A172 (cell line): ENCODE measurements around the gene TEX19. TPM values are rescaled to one million over a fixed set of nuclear protein-coding genes. Genes with fewer than 3 reads are reported as not detected.
"Not testable (repeated sequence)": the region's sequence is repeated elsewhere in the genome, so short reads cannot be mapped to it uniquely, and the experiment has no call there.

ENCODE experiments used
- DNase-seq: peaks from one replicate; pipeline ENCODE4 v3.0.0-alpha.2; 2015; ENCODE audit warnings: low spot score
- total RNA-seq: library from RNA; depleted of rRNA; stranded (reverse); fragments of >200 nt; shearing (Covaris generic); gene quantifications from 2 replicates; pipeline ENCODE4 v1.2.3, GENCODE V29; 2014

The TEX19 gene
- total RNA-seq, 1 experiment from 2014 or later = not detected

- no peak for DNase-seq
Observed at GRCh38 chr17:82375359-82376041, 16.5 kb downstream of the TEX19 start.

DNA sequence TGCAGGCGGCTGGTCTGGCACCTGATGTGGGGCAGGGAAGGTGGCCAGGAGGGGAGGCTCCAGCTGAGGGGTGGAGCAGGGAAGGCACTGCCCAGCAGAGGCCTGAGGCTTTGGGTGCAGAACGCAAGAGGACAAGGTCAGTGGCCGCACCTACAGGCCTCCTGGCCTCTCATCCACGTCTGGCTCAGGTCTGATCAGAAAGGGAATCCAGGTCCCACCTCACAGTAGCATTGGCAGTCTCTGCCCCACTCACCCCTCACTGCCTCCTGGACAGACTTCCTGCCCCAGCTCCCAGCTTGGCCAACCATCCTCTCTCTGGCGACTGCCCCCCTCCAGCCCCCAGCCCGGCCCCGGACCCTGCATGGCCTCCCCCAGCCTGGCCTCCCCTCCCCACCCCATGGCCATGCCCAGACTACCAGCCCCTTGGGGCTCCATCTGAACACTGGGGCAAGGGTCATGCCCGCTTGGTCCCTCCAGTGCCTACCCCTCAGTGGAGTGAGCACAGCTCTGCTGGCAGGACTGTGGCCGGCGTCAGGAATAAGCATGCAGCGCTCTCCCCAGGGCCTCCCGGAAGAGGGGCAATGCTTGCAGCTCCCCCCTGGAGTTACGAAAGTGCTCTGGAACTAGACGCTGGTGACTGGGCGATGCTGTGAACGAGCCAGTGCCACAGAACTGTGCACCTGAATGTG lies 17.1 kb downstream of the TEX19 start:
- no peak for DNase-seq

DNA sequence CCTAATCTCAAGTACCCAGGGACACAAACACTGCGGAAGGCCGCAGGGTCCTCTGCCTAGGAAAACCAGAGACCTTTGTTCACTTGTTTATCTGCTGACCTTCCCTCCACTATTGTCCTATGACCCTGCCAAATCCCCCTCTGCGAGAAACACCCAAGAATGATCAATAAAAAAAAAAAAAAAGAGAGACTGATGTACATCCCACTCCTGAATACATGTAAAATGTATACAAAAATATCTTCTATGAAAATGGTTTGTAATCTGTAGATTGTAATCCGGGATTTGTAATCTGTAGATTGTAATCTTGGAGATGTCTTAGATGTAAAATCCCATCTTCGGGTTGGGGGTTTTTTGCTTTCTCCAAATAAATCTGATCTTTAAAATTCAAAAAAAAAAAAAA lies 18.2 kb downstream of the TEX19 start:
- not testable (repeated sequence) for DNase-seq

DNA sequence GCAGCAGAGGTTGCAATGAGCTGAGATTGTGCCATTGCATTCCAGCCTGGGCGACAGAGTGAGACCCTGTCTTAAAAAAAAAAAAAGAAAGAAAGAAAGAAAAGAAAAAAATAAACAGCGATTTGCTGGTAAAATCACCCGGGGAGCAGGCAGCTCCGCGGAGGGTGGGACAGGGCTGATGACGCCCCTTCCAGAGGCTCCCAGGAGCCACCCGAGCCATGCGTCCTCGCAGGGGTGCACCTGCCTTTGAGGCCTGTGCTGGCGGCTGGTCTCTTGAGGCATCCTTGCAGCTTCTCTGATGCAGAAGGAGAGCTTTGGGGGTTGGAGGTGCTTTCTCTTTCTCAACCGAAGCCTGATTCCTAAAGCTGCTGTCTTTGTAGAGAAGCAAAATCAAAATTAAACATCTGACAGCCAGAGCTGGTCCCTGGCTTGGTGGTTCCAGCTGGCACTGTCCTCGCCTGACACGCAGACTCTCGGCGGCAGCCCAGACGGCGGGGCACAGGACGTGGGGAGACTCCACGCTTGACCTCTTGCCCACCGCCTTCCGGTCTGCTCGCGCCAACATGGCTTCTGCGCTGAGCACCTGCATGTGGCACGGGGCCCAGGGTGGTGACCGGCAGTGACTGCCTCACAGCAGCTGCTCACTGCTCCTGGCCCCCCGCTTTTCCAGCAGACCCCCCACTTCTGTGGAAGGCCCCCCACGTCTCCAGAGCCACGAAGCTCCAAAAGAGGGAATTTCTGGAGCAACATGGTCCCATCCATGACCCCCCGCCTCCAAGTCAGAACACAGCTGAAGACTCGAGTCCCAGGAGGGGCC lies 19.1 kb downstream of the TEX19 start:
- DNase-seq = no peak

- DNase-seq = no peak
Observed at GRCh38 chr17:82378741-82379021, 19.6 kb downstream of the TEX19 start.

DNA sequence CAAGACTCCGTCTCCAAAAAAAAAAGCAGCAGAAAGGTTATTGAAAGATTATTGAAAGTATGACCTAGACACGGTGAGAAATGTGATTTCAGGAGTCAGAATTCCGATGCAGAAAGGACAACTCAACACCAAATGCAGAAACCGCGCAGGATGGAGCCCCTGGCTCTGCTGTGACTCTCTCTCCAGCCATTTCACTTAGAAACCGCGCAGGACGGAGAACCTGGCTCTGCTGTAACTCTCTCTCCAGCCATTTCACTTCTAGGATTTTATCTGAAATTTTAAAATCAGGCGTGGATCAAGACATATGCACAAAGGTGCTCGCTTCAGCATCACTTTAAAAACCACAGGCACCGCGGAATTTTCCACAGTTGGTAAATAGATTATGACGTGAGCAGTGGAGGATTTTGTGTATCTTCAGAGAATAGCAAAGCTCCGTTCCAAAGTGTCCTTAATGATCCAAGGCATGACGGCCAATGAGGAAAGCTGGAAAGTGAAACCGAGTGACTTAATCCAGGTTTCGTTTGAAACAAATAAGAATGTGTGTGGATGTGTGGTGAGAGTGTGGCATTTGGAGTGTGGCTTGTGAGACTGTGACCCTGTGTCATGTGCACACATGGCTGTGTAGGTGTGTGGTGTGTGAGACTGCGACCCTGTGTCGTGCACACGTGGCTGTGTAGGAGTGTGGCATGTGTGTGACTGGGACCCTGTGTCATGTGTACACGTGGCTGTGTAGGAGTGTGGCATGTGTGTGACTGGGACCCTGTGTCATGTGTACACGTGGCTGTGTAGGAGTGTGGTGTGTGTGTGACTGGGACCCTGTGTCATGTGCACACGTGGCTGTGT lies 22.0 kb downstream of the TEX19 start:
- DNase-seq = no peak

GRCh38 chr17:82381703-82382009 lies 22.6 kb downstream of the TEX19 start:
- not testable (repeated sequence) for DNase-seq

DNA sequence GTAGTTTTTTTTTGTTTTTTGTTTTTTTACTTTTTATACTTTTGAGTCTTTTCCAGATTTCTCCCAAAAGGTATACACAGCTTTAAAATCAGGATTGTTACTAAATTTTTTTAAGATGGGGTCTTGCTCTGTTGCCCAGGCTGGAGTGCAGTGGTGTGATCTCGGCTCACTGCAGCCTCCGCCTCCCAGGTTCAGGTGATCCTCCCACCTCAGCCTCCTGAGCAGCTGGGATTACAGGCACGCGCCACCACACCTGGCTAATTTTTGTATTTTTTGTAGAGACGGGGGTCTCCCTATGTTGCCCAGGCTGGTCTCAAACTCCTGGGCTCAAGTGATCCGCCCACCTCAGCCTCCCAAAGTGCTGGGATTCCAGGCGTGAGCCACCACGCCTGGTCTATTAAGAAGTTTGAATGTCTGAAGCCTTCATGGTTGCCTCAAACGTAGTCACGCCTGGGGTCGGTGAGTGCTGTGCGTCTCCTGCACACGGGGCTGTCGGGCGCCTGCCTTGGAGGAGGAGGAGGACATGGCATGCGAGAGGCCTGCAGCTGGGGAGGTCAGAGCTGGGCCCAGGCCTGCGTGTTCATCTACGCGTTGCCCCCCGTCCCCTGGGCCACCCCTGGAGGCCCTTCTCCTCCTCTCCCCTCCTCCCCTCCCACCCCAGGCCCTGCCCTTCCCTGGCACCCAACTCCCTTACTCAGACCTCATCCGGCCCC lies 23.3 kb downstream of the TEX19 start:
- not testable (repeated sequence) for DNase-seq

GRCh38 chr17:82382933-82383255 lies 23.8 kb downstream of the TEX19 start:
- DNase-seq = no peak

DNA sequence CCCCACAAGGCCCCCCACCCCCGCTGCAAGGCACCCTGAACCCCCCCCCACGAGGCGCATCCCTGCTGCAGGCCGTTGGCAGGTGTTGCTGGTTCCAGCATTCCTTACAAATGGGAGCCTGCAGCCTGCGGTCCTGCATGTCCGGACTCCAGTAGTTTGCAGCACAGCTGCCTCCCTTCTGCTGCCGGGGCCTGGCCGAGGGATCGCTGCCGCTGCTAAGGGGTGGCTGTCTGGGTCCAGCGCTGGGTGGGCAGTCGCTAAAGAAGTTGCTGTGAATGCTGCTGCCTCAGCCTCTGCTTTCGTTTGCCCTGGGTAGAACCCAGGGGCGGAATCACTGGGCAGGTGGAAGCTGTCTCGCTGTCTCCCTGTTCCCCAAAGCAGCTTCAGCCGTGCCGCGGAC lies 24.4 kb downstream of the TEX19 start:
- no peak for DNase-seq

DNA sequence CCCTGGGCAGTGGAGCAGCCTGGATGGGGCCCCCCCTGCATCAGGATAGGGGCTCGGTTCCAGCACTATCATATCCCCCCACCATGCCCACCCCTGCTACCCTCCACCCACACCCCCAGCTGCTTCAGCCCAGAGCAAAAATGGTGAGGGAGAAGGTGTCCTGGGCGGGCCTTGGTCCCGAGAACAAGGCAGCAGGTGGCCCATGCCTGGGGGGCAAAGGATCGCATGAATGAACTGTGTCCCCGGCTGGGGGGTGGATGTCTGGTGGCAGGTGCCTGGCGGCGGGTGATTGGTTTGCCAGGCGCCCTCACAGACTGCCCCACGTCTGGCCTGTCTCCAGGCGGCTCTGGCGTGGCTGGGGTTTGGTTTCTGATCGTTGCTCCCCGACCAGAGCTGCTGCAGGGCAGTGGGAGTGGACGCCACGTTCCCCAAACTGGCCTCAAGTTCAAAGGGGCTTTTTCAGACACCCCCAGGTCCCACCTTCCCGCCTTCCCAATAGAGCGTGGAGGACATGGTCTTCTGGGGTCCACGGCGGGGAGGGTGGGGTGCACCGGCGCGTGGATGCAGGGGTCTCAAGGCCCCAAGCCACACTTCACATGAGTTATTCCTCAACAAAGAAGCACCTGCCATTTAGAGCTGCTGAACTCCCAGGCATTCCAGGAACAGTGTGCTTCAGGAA lies 25.1 kb downstream of the TEX19 start:
- DNase-seq = no peak

- DNase-seq = peak; percentile 54
Observed at GRCh38 chr17:82384730-82385481, 25.9 kb downstream of the TEX19 start.

DNA sequence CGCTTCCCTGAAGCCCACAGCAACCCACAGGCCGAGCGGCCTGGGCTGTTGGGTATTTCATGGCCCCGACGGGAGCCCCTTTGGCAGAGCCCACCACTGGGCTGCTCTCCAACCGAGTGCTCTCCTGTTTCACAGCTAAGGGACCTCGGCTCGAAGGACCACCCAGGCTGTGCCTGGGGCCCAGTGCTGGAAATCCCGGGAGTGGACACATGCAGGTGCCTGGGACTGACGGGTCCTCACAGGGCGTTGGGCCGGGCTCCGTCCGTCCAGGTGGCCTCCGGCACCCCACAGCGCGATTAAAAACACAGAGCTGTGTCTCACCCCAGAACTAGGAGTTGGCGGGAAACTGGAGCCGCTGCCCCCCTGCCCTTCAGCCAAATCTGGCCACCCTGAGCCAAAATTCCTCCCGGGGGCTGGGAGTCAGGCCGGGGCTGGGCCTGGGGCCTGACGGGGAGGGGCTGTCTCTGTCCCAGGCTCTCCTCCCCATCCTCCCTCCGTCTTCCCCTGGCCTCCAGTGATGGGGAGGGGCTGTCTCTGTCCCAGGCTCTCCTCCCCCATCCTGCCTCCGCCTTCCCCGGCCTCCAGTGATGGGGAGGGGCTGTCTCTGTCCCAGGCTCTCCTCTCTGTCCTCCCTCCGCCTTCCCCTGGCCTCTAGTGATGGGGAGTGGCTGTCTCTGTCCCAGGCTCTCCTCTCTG lies 26.7 kb downstream of the TEX19 start:
- no peak for DNase-seq

GRCh38 chr17:82386255-82386831 lies 27.3 kb downstream of the TEX19 start:
- DNase-seq = no peak

DNA sequence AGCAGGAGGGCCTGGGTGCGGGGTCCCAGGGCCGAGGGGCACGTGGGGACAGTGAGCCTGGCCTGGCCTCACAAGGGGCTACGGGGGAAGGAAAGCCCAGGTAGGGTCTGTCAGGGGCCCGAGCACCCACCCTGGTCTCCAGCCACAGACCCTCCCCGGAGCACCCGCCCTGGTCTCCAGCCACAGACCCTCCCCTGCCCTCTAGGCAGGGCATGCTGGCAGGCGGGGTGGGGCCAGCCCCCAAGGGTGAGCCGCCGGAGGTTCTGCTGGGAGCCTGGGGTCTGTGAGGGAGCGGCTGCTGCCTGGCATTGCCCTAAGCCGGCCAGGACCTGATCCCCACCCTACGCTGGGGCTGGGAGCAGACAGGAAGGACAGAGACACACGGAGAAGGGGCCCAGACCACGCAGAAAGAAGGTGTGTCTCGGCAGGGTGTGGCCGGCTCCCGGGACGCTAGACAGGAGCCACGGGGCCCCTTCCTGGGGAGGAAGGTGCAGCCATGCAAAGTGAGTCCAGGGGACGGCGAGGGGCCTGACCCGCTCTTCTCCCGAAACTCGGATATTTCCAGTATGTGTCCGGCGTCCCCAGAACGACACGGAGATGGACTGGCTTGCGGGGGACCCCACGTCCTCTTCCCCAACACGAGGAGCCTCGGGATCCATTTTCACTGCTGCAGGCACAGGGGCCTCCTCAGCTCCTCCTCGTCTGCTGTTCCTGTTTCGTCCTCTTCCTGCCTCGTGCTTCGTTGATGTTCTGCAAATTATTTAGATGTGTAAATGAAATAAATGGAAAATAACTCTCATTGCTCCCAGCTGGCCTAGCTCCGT lies 28.0 kb downstream of the TEX19 start:
- DNase-seq = no peak

GRCh38 chr17:82387705-82388106 lies 28.7 kb downstream of the TEX19 start:
- DNase-seq = no peak

DNA sequence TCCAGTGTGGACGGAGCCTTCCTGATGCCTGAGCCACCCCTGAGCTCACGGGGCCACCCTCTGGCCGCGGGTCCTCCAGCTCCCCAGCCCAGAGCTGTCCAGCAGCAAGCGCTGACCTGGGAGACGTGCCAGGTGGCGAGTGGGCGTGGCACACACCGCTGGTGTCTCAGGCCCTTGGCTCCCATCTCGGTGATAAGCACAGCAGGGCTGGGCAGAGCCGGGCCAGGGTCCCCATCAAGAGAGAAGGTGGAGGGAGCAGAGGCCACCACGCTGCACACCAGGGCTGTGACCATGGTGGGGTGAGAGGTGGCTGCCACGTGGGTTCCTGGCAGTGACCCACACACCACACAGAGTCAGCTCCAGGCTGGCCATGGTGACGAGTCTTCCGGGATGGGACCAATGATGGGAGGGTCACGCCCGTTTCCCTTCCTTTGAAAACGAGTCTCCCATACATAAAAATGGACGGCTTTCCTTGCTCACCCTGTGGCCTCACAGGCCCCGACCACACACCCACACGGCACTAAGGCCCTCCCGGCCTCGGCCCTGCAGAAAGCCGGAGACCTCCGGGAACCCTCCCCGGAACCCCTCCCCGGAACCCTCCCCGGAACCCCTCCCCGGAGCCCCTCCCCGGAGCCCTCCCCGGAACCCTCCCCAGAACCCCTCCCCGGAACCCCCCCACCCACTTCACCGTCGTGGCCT lies 29.3 kb downstream of the TEX19 start:
- DNase-seq = peak; percentile 56

- no peak for DNase-seq
Observed at GRCh38 chr17:82388922-82389283, 29.9 kb downstream of the TEX19 start.
